Measurements from ENCODE around the gene DPM3. TPM values are rescaled to one million over a fixed set of nuclear protein-coding genes. Genes with fewer than 3 reads are reported as not detected.
A peak's percentile ranks its signal among the peaks of the same experiment; 100 is the strongest.

The DPM3 gene
- total RNA-seq, 3 donors from 2014 or later (not counting 1 experiment from before 2014, with no cell fraction given) = 26.8 to 45.7 (median 41.5) TPM

DNA sequence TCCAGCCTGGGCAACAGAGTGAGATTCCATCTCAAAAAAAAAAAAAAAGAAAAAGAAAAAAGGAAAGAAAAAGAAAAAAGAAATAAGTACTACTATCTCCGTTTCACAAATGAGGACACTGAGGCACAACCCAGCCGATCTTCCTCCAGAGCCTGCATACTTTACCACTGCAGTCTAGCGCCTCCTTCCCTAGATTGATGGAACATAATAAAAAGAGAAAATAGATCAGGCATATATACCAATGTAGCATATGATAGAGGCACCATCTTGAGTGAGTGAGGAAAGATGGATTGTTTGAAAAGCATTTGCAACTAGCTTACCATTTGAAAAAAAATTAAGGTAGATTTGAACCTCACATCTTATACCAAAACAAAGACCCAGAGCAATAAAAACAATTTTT lies 5.2 kb upstream of the DPM3 start:
- no peak for DNase-seq
- Mint-ChIP-seq H3K4me1 (peaks cover 0 to 2% of the 10 kb centered on the region in 2 donors), H3K4me3 (no peak overlapping the region), H3K36me3 (no peaks in the 10 kb centered on the region), H3K27ac (no peak overlapping the region), H3K9me3 (no peaks in the 10 kb centered on the region), H3K27me3 (ENCODE audit: low read depth in 2 of 2) (peaks cover 12 to 25% of the 10 kb centered on the region in 2 donors)
- Histone ChIP-seq H3K4me3 (ENCODE audit: low read length) (no peak overlapping the region), H3K9me3 (ENCODE audit: control insufficient read depth, insufficient read depth, low read length) (no peaks in the 10 kb centered on the region), H3K36me3 (ENCODE audit: control insufficient read depth, insufficient read depth, low read length) (no peaks in the 10 kb centered on the region), H3K4me1 (ENCODE audit: control insufficient read depth, insufficient read depth, low read length) (peaks cover 2% of the 10 kb centered on the region), H3K27me3 (ENCODE audit: control insufficient read depth, insufficient read depth, low read length) (no peaks in the 10 kb centered on the region), H3K27ac (ENCODE audit: low read length) (no peak overlapping the region)
- TF ChIP-seq, protein P1, sequence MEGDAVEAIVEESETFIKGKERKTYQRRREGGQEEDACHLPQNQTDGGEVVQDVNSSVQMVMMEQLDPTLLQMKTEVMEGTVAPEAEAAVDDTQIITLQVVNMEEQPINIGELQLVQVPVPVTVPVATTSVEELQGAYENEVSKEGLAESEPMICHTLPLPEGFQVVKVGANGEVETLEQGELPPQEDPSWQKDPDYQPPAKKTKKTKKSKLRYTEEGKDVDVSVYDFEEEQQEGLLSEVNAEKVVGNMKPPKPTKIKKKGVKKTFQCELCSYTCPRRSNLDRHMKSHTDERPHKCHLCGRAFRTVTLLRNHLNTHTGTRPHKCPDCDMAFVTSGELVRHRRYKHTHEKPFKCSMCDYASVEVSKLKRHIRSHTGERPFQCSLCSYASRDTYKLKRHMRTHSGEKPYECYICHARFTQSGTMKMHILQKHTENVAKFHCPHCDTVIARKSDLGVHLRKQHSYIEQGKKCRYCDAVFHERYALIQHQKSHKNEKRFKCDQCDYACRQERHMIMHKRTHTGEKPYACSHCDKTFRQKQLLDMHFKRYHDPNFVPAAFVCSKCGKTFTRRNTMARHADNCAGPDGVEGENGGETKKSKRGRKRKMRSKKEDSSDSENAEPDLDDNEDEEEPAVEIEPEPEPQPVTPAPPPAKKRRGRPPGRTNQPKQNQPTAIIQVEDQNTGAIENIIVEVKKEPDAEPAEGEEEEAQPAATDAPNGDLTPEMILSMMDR (IDR thresholded peaks at IDR 0.05) = no peak
- 80% methylated on average over 1 of the region's 3 CpGs for WGBS (ENCODE audit: insufficient coverage)
- intact Hi-C loops (cut with micrococcal nuclease) = no loop called here
- no peak for ATAC-seq

DNA sequence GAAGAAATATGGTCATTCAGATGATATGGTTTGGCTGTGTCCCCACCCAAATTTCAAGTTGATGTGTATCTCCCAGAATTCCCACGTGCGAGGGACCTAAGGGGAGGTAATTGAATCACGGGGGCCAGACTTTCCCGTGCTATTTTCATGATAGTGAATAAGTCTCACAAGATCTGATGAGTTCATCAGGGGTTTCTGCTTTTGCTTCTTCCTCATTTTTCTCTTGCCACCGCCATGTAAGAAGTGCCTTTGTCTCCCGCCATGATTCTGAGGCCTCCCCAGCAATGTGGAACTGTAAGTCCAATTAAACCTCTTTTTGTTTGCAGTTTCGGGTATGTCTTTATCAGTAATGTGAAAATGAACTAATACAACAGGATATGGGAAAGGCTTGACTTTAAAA lies 1.4 kb upstream of the DPM3 start:
- H3K27ac Mint-ChIP-seq = no peak overlapping the region
- Histone ChIP-seq H3K9me3 (ENCODE audit: control insufficient read depth, insufficient read depth, low read length) (no peaks in the 10 kb centered on the region), H3K36me3 (ENCODE audit: control insufficient read depth, insufficient read depth, low read length) (no peaks in the 10 kb centered on the region), H3K4me3 (ENCODE audit: low read length) (no peak overlapping the region), H3K4me1 (ENCODE audit: control insufficient read depth, insufficient read depth, low read length) (peaks cover 25% of the 10 kb centered on the region), H3K27me3 (ENCODE audit: control insufficient read depth, insufficient read depth, low read length) (no peaks in the 10 kb centered on the region), H3K27ac (ENCODE audit: low read length) (no peak overlapping the region)
- intact Hi-C loops (cut with micrococcal nuclease) = loop anchor here (2.0 kb wide), 1 partner anchor 15 kb away; the partner anchor contains the start of gene EFNA1
- WGBS (ENCODE audit: insufficient coverage) = 89% methylated on average over 6 of the region's 7 CpGs
- no peaks in the 10 kb centered on the region for H3K9me3 Mint-ChIP-seq
- no peak for DNase-seq
- H3K27me3 Mint-ChIP-seq (ENCODE audit: low read depth in 2 of 2) = peaks cover 0 to 10% of the 10 kb centered on the region in 2 donors
- no peak for ATAC-seq
- peaks cover 7 to 28% of the 10 kb centered on the region in 2 donors for H3K4me1 Mint-ChIP-seq
- TF ChIP-seq, protein P1 (IDR thresholded peaks at IDR 0.05) = no peak
- no peak overlapping the region for H3K4me3 Mint-ChIP-seq
- no peaks in the 10 kb centered on the region for H3K36me3 Mint-ChIP-seq

DNA sequence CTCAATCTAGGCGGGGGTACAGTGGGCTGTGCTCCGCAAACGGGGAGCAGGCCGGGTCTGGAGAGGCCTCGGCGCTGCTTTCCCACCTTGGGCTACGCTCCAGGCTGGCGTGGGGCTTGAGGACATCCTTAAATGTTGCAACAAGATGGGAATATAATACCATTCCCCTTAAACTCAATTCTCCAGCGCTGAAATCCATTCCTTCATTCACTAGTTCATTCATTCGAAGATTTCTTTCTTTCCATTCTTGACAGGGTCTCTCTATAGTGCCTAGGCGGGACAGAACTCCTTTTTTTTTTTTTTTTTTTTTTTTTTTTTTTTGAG lies 261 bp upstream of the DPM3 start:
- Mint-ChIP-seq H3K4me3 (peak overlapping the region; percentile 96), H3K36me3 (no peaks in the 10 kb centered on the region), H3K27me3 (ENCODE audit: low read depth in 2 of 2) (peaks cover 0 to 4% of the 10 kb centered on the region in 2 donors), H3K4me1 (peaks cover 12 to 36% of the 10 kb centered on the region in 2 donors), H3K9me3 (no peaks in the 10 kb centered on the region), H3K27ac (peak overlapping the region; percentile 97 to 99)
- Histone ChIP-seq H3K9me3 (ENCODE audit: control insufficient read depth, insufficient read depth, low read length) (no peaks in the 10 kb centered on the region), H3K4me1 (ENCODE audit: control insufficient read depth, insufficient read depth, low read length) (peaks cover 30% of the 10 kb centered on the region), H3K27me3 (ENCODE audit: control insufficient read depth, insufficient read depth, low read length) (no peaks in the 10 kb centered on the region), H3K4me3 (ENCODE audit: low read length) (peak overlapping the region; percentile 81), H3K36me3 (ENCODE audit: control insufficient read depth, insufficient read depth, low read length) (no peaks in the 10 kb centered on the region), H3K27ac (ENCODE audit: low read length) (no peak overlapping the region)
- WGBS (ENCODE audit: insufficient coverage) = 9% methylated on average over 11 of the region's 11 CpGs
- ATAC-seq (no peak), DNase-seq (no peak)
- TF ChIP-seq, protein P1 (IDR thresholded peaks at IDR 0.05) = no peak
- intact Hi-C loops (cut with micrococcal nuclease) = loop anchor here (2.0 kb wide), 1 partner anchor 14 kb away; the partner anchor contains the start of gene EFNA1
